Astrocyte of the hippocampus (primary cell): ENCODE measurements around the gene SDHB.
A peak's percentile ranks its signal among the peaks of the same experiment; 100 is the strongest.

Source experiments
- DNase-seq: peaks from one replicate; pipeline ENCODE4 v3.0.0; 2011; ENCODE audit warnings: low read depth, low spot score

SDHB gene

DNA sequence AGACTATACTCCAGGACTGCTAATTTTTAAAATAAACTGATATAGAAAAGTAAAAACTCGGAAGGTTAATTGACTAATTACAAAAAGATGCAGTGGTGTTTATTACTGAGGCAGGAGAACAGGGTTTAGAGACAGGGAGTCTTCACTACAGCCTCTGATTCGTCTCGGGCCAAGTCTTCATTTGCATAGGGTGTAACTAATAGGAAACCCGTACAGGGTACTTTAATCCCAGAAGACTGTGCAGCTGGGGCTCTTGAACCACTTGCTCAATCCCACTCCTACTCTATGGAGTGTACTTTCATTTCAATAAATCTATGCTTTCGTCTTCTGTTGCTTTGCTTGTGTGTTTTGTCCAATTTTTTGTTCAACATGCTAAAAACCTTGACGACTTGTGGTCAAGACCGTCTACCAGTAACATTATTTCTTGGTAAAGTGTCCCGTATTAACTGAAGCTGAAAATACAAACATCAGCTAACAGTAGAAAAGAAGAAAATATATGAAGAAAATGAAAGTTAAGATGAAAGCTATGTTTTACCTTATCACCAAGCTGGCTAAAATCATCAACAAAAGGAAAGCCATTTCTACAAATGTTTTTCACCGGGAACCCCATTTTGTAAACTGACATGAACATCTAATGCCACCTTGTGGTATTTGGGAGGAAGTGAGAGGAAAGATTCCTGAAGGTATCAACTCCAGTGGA lies 8.0 kb downstream of the SDHB start:
- DNase-seq = peak; percentile 71

GRCh38 chr1:17045150-17045549 lies 8.7 kb downstream of the SDHB start:
- no peak for DNase-seq

DNA sequence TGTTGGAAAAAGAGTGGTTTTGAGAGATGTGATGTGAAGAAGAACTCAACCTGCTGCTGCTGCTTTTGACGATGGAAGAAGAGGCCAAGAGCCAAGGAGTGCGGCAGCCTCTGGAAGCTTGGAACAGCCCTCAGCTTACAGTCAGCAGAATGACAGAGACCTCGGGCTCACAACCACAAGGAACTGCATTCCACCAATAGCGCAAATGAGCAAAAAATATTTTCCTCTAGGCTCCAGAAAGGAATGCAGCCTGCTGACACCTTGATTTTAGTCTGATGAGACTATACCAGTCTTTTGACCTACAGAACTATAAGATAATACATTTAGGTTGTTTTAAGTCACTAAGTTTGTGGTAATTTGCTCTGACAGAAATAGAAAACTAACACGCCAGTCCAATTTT lies 10.2 kb downstream of the SDHB start:
- DNase-seq = no peak

- DNase-seq = no peak
Observed at GRCh38 chr1:17040135-17040534, 13.7 kb downstream of the SDHB start.

DNA sequence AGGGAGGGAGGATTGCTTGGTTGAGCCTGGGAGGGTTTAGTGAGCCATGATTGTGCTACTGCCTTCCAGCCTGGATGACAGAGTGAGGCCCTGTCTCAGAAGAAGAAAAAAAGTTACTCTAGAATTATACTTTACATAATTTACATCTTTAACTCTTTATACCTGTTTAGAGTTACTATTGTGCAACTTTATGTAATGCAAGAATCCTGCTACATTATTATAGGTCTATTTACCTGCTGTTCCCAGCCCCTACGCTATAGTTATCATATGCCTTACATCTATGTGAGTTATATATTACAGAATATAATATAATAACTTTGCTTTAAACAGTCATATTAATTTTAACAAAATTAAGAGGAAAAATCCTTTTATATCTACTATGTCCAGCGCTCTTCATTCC lies 14.3 kb downstream of the SDHB start:
- DNase-seq = no peak

DNA sequence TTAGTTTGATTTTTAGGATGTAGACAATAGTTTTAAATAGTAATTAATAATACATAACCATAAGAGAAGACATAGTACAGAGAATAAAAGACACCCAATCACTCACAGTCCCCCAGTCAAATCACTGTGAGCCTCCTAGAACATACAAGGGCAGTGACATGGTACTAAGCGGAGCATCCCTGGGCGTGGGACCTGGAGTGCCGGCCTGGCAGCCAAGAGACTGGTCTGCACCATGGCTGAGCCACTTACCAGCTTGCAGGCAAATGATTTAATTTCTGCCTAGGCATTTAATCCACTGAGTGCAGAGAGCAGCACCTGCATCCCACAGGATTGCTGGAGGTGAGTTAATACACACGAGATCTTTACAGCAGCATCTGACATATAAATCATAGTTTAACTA lies 20.4 kb downstream of the SDHB start:
- no peak for DNase-seq

DNA sequence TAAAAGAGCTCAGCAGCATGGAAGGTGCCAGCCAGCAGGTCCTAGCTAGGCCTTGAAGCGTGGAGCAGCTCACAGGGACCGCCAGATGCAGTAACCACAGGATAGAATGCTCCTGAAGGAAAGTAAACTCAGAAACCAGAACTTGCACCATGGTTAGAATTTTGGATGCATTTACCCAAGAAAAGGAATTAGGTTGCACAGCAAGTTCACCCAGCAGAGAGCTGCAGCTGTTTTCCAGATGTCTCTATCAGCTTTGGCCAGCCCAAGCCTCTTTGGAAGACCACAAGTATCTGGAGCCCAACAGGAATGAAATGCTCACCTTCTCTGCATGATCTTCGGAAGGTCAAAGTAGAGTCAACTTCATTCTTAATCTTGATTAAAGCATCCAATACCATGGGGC lies 21.1 kb downstream of the SDHB start:
- DNase-seq = no peak

DNA sequence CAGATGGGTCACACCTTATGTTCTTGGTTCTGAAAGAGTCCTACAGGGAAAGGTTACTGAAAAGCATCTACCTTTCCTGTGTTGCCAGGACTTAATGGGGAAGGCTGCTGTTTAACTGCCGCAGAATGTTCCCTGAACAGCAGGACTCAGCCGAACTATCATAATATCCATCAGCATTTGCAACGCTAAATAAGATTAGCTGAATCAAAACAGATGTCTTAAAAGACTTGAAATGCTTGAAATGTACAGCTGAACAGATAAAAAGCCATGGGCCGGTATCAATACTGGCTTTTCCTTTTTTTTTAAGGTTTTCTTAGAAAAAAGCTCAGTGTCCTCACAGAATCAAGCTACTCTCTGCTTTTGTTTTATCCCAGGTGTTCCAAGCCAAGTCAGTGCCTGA lies 22.4 kb downstream of the SDHB start:
- no peak for DNase-seq

- DNase-seq = no peak
Observed at GRCh38 chr1:17030206-17030605, 23.6 kb downstream of the SDHB start.

GRCh38 chr1:17028662-17029188 lies 25.1 kb downstream of the SDHB start:
- DNase-seq = no peak

DNA sequence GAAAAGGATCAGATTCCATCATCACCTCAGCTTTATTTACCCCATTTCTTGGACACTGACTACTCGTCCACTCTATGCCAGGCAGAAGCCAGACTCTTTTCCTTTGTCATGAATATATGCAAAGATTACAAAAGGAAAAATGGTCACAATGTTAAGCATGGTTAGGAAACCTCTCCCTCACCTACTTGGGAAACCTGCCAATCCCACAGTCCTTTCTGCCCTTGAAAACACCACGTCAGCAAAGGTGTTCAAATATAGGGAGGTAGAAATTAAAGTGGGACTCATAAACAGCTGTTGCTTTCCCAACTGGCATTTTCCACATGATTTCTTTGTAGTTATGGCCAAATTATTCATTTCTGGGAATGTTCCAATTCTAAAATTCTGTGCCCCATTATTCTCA lies 25.9 kb downstream of the SDHB start:
- DNase-seq = peak; percentile 60

GRCh38 chr1:17027403-17027802 lies 26.4 kb downstream of the SDHB start:
- DNase-seq = peak; percentile 50

DNA sequence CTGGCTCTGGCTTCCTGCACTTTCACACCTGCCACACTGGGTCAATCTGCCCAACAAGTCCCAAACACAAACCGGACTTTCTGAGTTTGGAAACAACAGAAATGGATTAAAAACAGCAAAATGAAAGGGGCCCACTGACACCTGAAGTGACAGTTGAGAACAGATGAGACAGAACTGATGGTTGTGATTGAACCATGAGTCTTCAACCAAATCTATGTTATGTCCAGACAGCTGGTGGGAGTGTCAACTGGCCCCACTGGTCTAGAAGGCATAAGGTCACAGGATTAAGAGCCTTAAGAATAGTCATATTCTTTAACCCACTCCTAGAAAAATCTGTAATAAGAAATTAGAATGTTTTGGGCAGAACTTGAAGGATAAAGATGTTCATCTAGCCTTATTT lies 29.1 kb downstream of the SDHB start:
- no peak for DNase-seq

- DNase-seq = no peak
Observed at GRCh38 chr1:17023573-17023972, 30.3 kb downstream of the SDHB start.

GRCh38 chr1:17023102-17023501 lies 30.7 kb downstream of the SDHB start:
- DNase-seq = no peak

GRCh38 chr1:17021896-17022295 lies 31.9 kb downstream of the SDHB start:
- DNase-seq = no peak

DNA sequence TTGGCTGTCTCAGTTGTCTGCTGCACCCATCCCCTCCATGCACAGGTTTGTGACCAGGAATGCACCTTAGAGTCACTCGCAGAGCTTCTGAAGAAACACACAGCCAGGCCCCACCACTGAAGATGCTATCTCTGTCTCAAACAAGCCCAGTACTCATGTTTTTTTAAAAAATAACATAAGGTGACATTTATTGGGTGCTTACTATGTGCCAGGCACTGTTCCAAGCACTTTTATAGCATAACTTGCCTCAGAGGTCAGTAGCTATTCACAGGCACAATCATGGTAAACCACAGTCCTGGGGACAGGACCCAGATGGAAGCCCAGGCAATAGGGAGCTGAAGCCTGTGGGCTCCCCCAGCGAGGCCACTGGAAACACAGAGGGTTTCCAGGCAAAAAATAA lies 33.3 kb downstream of the SDHB start:
- DNase-seq = no peak

- no peak for DNase-seq
Observed at GRCh38 chr1:17018849-17019248, 35.0 kb downstream of the SDHB start.

DNA sequence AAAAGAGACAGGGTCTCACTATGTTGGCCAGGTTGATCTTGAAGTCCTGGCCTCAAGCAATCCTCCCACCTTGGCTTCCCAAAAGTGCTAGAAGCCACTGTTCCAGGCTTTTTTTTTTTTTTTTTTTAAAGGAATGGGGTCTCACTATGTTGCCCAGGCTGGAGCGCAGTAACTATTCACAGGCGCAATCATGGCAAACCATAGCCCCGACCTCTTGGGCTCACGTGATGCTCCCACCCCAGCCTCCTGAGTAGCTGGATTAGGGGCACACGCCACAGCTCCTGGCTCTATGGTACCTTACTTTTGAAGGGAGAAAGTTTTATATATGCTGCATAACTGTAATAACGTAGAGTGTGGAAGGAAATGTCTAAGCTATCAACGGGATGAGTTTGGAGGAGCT lies 36.4 kb downstream of the SDHB start:
- DNase-seq = no peak

DNA sequence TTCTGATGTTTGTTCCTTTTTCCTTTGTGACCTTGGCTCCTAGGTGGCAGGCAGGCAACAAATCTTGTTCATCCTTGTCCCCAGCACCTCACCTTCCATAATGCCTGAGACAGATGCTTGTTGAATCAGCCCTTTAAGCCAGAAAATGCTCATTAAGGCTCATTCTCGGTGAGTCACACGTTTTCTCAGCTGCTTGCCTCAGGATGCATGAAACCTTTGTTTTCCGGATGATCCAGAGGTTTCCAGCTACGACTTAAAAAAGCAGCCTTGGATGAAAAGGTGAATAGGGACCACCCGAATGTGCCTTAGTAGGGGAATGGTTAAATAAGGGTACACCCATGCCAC lies 37.5 kb downstream of the SDHB start:
- peak; percentile 76 for DNase-seq

DNA sequence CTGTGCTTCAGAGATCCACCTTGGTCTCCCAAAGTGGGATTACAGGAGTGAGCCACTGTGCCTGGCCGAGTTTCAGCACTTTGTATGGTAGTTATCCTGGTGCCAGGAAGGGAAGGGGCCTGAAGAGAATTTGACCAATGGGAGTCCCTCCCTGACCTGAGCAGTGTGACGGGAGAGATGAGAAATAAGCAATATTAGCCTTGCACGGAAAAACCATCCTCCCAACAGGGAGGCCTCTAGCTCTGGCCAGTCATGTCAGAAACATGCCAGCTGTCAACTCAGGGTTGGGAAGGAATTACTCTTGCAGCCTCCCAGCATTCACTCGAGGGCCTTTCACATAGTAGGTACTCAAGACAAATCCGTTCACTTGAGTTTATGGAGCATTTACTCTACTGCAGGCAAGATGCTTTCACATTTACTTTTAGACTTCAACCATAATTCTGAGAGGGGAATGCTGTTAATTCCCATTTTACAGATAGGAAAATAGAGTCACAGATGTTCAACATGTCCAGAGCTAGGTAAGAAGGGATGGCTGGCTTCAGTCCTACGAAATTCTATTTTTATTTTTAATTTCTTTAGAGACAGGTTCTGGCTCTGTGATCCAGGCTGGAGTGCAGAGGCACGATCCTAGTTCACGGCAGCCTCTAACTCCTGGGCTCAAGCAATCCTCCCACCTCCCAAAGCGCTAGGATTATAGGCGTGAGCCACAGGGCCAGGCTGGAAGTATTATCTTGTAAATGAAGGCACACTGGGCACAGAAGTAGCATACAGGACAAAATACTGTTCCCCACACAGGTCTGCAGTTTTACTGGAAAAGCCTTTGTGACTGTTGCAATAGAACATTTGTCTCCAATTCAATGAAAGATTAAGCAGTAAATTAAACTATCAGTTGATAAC lies 38.9 kb downstream of the SDHB start:
- DNase-seq = no peak

DNA sequence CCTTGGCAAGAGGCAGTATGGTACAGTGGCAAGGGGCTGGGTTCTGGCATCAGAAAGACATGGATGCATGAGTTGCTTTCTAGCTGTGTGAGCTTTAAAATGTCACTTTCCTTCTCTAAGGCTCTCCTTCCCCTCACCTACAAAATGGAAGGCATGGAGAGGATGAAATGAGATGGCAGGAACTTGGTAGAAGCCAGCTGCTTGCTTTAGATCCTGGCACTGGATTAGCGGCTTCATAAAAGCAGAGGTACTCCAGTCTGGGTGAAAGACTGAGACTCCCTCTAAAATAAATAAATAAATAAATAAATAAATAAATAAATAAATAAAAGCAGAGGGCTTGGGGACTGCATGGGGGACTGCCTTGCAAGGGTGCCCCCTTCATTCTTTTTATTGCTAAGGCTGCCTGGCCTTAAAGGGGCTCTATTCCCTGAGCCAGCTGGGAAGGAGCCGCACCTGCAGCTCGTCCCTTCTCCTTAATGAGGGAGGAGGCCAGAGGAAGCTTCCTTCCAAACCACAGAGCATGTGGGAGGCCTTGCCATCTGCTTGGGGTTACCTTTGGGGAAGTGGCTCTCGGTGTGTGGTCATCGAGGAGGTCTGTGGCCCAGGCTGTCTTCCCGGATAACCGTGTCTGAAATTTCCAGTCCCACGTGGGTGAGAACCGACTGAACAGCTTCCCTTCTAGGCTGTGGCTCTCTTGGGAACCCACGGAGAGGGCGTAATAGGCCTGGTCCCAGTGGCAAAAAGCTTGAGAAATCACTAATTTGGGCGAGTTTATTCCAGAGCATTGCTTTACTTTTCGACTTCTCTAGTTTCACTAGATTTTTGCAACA lies 40.1 kb downstream of the SDHB start:
- no peak for DNase-seq
